Neural progenitor cell (in vitro differentiated cells): ENCODE results near the gene TLR6. TPM values are rescaled to one million over a fixed set of nuclear protein-coding genes. Genes with fewer than 3 reads are reported as not detected.

Experiments used
- DNase-seq: peaks from one replicate; pipeline ENCODE4 v3.0.0-alpha.2; 2016; ENCODE audit warnings: low spot score
- H2AFZ ChIP-seq: fragments of 200-600 bp; sonication (generic); replicated peaks from 2 replicates; pipeline ENCODE4 v1.6.1; 2016; ENCODE audit warnings: antibody characterized with exemption
- H3F3A ChIP-seq: fragments of 200-600 bp; sonication (generic); 2 replicates; pipeline ENCODE4 v1.6.1; 2016; ENCODE audit warnings: antibody characterized with exemption, low read depth
- H3K27ac ChIP-seq: fragments of 200-600 bp; sonication (generic); 2 replicates; pipeline ENCODE4 v1.5.1; 2016; ENCODE audit warnings: mild to moderate bottlenecking
- H3K27me3 ChIP-seq: fragments of 200-600 bp; sonication (generic); 2 replicates; pipeline ENCODE4 v1.6.1; 2016; ENCODE audit warnings: mild to moderate bottlenecking, moderate library complexity
- H3K36me3 ChIP-seq: fragments of 200-600 bp; sonication (generic); 2 replicates; pipeline ENCODE4 v1.5.1; 2016
- H3K4me1 ChIP-seq: fragments of 200-600 bp; sonication (generic); 2 replicates; pipeline ENCODE4 v1.6.1; 2016; ENCODE audit warnings: mixed run types
- H3K4me2 ChIP-seq: fragments of 200-600 bp; sonication (generic); 2 replicates; pipeline ENCODE4 v1.6.1; 2016
- H3K4me3 ChIP-seq: fragments of 200-600 bp; sonication (generic); 2 replicates; pipeline ENCODE4 v1.5.1; 2016
- H3K79me2 ChIP-seq: fragments of 200-600 bp; sonication (generic); 2 replicates; pipeline ENCODE4 v1.6.1; 2016; ENCODE audit warnings: low read depth
- H3K9ac ChIP-seq: fragments of 200-600 bp; sonication (generic); 2 replicates; pipeline ENCODE4 v1.6.1; 2016
- H3K9me3 ChIP-seq: fragments of 200-600 bp; sonication (generic); 2 replicates; pipeline ENCODE4 v1.5.1; 2016; ENCODE audit warnings: low read depth
- H4K20me1 ChIP-seq: fragments of 200-600 bp; sonication (generic); 2 replicates; pipeline ENCODE4 v1.6.1; 2016; ENCODE audit warnings: low read depth
- H3K27ac Mint-ChIP-seq: 3 replicates; pipeline ENCODE4 v1.8.0; 2021; ENCODE audit warnings: mixed read lengths
- H3K27me3 Mint-ChIP-seq: 2 replicates; pipeline ENCODE4 v1.8.0; 2022; ENCODE audit warnings: low read depth, mild to moderate bottlenecking, inconsistent platforms, moderate library complexity, mixed read lengths; ENCODE audit not compliant: insufficient read depth
- H3K36me3 Mint-ChIP-seq: 3 replicates; pipeline ENCODE4 v1.8.0; 2021; ENCODE audit warnings: mixed read lengths
- H3K4me1 Mint-ChIP-seq: 3 replicates; pipeline ENCODE4 v1.8.0; 2021; ENCODE audit warnings: mixed read lengths
- H3K4me3 Mint-ChIP-seq: 3 replicates; pipeline ENCODE4 v1.8.0; 2021; ENCODE audit warnings: mild to moderate bottlenecking, moderate library complexity, mixed read lengths
- H3K9me3 Mint-ChIP-seq: 3 replicates; pipeline ENCODE4 v1.8.0; 2020; ENCODE audit warnings: mixed read lengths
- CTCF ChIP-seq: fragments of 200-600 bp; sonication (generic); IDR thresholded peaks from 2 replicates; pipeline ENCODE4 v1.5.1; 2017; ENCODE audit warnings: antibody characterized with exemption, mild to moderate bottlenecking
- EZH2 ChIP-seq: fragments of 200-600 bp; sonication (generic); IDR thresholded peaks from 2 replicates; pipeline ENCODE4 v1.6.1; 2017; ENCODE audit warnings: antibody characterized with exemption, mild to moderate bottlenecking, moderate library complexity
- EZH2phosphoT487 ChIP-seq: fragments of 200-600 bp; sonication (generic); IDR thresholded peaks from 2 replicates; pipeline ENCODE4 v1.6.1; 2017; ENCODE audit warnings: antibody characterized with exemption
- total RNA-seq: library from RNA; depleted of rRNA; stranded (reverse); fragments of >200 nt; gene quantifications from 2 replicates; pipeline ENCODE4 v1.2.3, GENCODE V29; 2015; ENCODE audit warnings: low replicate concordance

Gene TLR6
- total RNA-seq: 0.06 and 0.07 TPM in 2 replicates

- H3K4me1 Mint-ChIP-seq: peaks cover 3% of the 10 kb centered on the region
- Histone ChIP-seq H3K4me1 (no peaks in the 10 kb centered on the region), H3K4me2 (no peak within 1 kb of the TSS), H3K4me3 (no peak within 1 kb of the TSS), H3K36me3 (no peaks in the 10 kb centered on the region), H3K9me3 (no peaks in the 10 kb centered on the region), H3K9ac (no peak within 1 kb of the TSS), H4K20me1 (no peaks in the 10 kb centered on the region), H3K27me3 (no peaks in the 10 kb centered on the region), H3K79me2 (no peaks in the 10 kb centered on the region), H2AFZ (peak within 1 kb of the TSS; percentile 87), H3K27ac (no peak within 1 kb of the TSS), H3F3A (no peaks in the 10 kb centered on the region)
- H3K4me3 Mint-ChIP-seq: no peak within 1 kb of the TSS
- H3K27me3 Mint-ChIP-seq: peaks cover 3% of the 10 kb centered on the region
- H3K27ac Mint-ChIP-seq: no peak within 1 kb of the TSS
- no peaks in the 10 kb centered on the region for H3K36me3 Mint-ChIP-seq
- peak; percentile 85 for TF ChIP-seq CTCF
- TF ChIP-seq EZH2phosphoT487: no peak
- peak; percentile 69 for DNase-seq
- H3K9me3 Mint-ChIP-seq: no peaks in the 10 kb centered on the region
Observed at GRCh38 chr4:38856524-38857337, at the start of gene TLR6. Gene TLR6, minus strand, starts transcription at chr4:38856817. Its CDS starts 27,344 bp downstream, at chr4:38829473.

- no peaks in the 10 kb centered on the region for H4K20me1 ChIP-seq
- H3K4me3 Mint-ChIP-seq: no peak overlapping the region
- TF ChIP-seq EZH2 (no peak), EZH2phosphoT487 (no peak), CTCF (no peak)
- H3K36me3 ChIP-seq: no peaks in the 10 kb centered on the region
- H3F3A ChIP-seq: no peaks in the 10 kb centered on the region
- no peak overlapping the region for H3K4me3 ChIP-seq
- no peaks in the 10 kb centered on the region for H3K9me3 Mint-ChIP-seq
- no peak overlapping the region for H3K27ac ChIP-seq
- no peak overlapping the region for H3K9ac ChIP-seq
- H3K4me2 ChIP-seq: no peak overlapping the region
- peaks cover 4% of the 10 kb centered on the region for H3K4me1 Mint-ChIP-seq
- H3K27me3 Mint-ChIP-seq: no peaks in the 10 kb centered on the region
- DNase-seq: no peak
- no peak overlapping the region for H2AFZ ChIP-seq
- H3K27ac Mint-ChIP-seq: peak overlapping the region; percentile 34
- no peaks in the 10 kb centered on the region for H3K4me1 ChIP-seq
- H3K27me3 ChIP-seq: no peaks in the 10 kb centered on the region
- H3K36me3 Mint-ChIP-seq: no peaks in the 10 kb centered on the region
- H3K9me3 ChIP-seq: no peaks in the 10 kb centered on the region
- no peaks in the 10 kb centered on the region for H3K79me2 ChIP-seq
Observed at GRCh38 chr4:38905652-38906385, 49.2 kb upstream of the TLR6 start.

GRCh38 chr4:38904682-38905081 is 48.1 kb upstream of the TLR6 start:
- Mint-ChIP-seq H3K4me3 (no peak overlapping the region), H3K9me3 (no peaks in the 10 kb centered on the region), H3K4me1 (peaks cover 4% of the 10 kb centered on the region), H3K27me3 (no peaks in the 10 kb centered on the region), H3K27ac (no peak overlapping the region), H3K36me3 (no peaks in the 10 kb centered on the region)
- TF ChIP-seq CTCF: no peak
- Histone ChIP-seq H3K4me2 (no peak overlapping the region), H3K36me3 (no peaks in the 10 kb centered on the region), H3K9me3 (no peaks in the 10 kb centered on the region), H3K27me3 (no peaks in the 10 kb centered on the region), H3K4me1 (no peaks in the 10 kb centered on the region), H4K20me1 (no peaks in the 10 kb centered on the region), H3F3A (no peaks in the 10 kb centered on the region), H3K4me3 (no peak overlapping the region), H3K27ac (no peak overlapping the region), H3K79me2 (no peaks in the 10 kb centered on the region), H3K9ac (no peak overlapping the region), H2AFZ (no peak overlapping the region)
- no peak for DNase-seq
